DMS79 (cell line): ENCODE results near the gene CELSR1.
"Not testable (repeated sequence)": the region's sequence is repeated elsewhere in the genome, so short reads cannot be mapped to it uniquely, and the experiment has no call there.

Experiments used
- DNase-seq: peaks from one replicate; lab custom pipeline; 2025; lab: John Stamatoyannopoulos, UW

CELSR1 gene

GRCh38 chr22:46511151-46512038 is 26.0 kb downstream of the CELSR1 start:
- DNase-seq, result no peak

GRCh38 chr22:46509416-46510089 is 27.9 kb downstream of the CELSR1 start:
- DNase-seq, result no peak

GRCh38 chr22:46508491-46508999 is 28.9 kb downstream of the CELSR1 start:
- DNase-seq, result no peak

- no peak for DNase-seq
Observed at GRCh38 chr22:46507451-46508425, 29.7 kb downstream of the CELSR1 start.

- DNase-seq, result no peak
Observed at GRCh38 chr22:46504584-46504983, 32.8 kb downstream of the CELSR1 start.

- no peak for DNase-seq
Observed at GRCh38 chr22:46502440-46503175, 34.8 kb downstream of the CELSR1 start.

GRCh38 chr22:46501701-46502100 is 35.7 kb downstream of the CELSR1 start:
- no peak for DNase-seq

GRCh38 chr22:46501265-46501664 is 36.2 kb downstream of the CELSR1 start:
- not testable (repeated sequence) for DNase-seq

GRCh38 chr22:46500201-46500600 is 37.2 kb downstream of the CELSR1 start:
- DNase-seq, result no peak

- no peak for DNase-seq
Observed at GRCh38 chr22:46499805-46500189, 37.6 kb downstream of the CELSR1 start.

- no peak for DNase-seq
Observed at GRCh38 chr22:46491946-46492345, 45.5 kb downstream of the CELSR1 start.

GRCh38 chr22:46490538-46490937 is 46.9 kb downstream of the CELSR1 start:
- DNase-seq, result no peak

GRCh38 chr22:46486996-46487717 is 50.3 kb downstream of the CELSR1 start:
- no peak for DNase-seq

- no peak for DNase-seq
Observed at GRCh38 chr22:46484861-46485595, 52.4 kb downstream of the CELSR1 start.

- no peak for DNase-seq
Observed at GRCh38 chr22:46484156-46484860, 53.1 kb downstream of the CELSR1 start.

GRCh38 chr22:46483353-46483752 is 54.1 kb downstream of the CELSR1 start:
- no peak for DNase-seq

GRCh38 chr22:46482056-46482675 is 55.3 kb downstream of the CELSR1 start:
- DNase-seq, result no peak

GRCh38 chr22:46481386-46481785 is 56.0 kb downstream of the CELSR1 start:
- peak; percentile 18 for DNase-seq

GRCh38 chr22:46480396-46480795 is 57.0 kb downstream of the CELSR1 start:
- no peak for DNase-seq
